ENCODE data around the gene TRIM72. TPM values are rescaled to one million over a fixed set of nuclear protein-coding genes. Genes with fewer than 3 reads are reported as not detected.

The TRIM72 gene
- total RNA-seq, 1 experiment from 2014 or later, result 0.08 TPM

- peaks cover 61% of the 10 kb centered on the region for H3K36me3 ChIP-seq (ENCODE audit: control insufficient read depth, insufficient read depth, low read length)
- TSS peak; percentile 55 for BruUV-seq (replicated peaks)
- ChIA-PET CTCF (no interaction called here), POLR2A (interaction anchor here (0.5 to 0.7 kb wide), 4 partner anchors 15 to 300 kb away, joined by 3 to 15 read pairs (median 8); no protein-coding TSS in a partner anchor)
- DNase-seq (ENCODE audit: low read depth, low spot score) (no peak), ATAC-seq (no peak)
- H3K27me3 ChIP-seq (ENCODE audit: control insufficient read depth, insufficient read depth, low read length), result no peaks in the 10 kb centered on the region
- no peaks in the 10 kb centered on the region for H3K9me3 ChIP-seq (ENCODE audit: control insufficient read depth, insufficient read depth, low read depth, low read length)
- TF ChIP-seq, protein P1, sequence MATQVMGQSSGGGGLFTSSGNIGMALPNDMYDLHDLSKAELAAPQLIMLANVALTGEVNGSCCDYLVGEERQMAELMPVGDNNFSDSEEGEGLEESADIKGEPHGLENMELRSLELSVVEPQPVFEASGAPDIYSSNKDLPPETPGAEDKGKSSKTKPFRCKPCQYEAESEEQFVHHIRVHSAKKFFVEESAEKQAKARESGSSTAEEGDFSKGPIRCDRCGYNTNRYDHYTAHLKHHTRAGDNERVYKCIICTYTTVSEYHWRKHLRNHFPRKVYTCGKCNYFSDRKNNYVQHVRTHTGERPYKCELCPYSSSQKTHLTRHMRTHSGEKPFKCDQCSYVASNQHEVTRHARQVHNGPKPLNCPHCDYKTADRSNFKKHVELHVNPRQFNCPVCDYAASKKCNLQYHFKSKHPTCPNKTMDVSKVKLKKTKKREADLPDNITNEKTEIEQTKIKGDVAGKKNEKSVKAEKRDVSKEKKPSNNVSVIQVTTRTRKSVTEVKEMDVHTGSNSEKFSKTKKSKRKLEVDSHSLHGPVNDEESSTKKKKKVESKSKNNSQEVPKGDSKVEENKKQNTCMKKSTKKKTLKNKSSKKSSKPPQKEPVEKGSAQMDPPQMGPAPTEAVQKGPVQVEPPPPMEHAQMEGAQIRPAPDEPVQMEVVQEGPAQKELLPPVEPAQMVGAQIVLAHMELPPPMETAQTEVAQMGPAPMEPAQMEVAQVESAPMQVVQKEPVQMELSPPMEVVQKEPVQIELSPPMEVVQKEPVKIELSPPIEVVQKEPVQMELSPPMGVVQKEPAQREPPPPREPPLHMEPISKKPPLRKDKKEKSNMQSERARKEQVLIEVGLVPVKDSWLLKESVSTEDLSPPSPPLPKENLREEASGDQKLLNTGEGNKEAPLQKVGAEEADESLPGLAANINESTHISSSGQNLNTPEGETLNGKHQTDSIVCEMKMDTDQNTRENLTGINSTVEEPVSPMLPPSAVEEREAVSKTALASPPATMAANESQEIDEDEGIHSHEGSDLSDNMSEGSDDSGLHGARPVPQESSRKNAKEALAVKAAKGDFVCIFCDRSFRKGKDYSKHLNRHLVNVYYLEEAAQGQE (IDR thresholded peaks at IDR 0.05; ENCODE audit: insufficient read depth in 1 of 2, low read depth in 2 of 2, low read length in 1 of 2), result no peak
- no peak; the same call in 1 of the 2 replicates for TF ChIP-seq POLR2AphosphoS5 (IDR thresholded peaks at IDR 0.05; ENCODE audit: low read depth, low read length)
- no peak for TF ChIP-seq SIN3A (IDR thresholded peaks at IDR 0.05; ENCODE audit: borderline replicate concordance, insufficient read depth, low read depth, low read length)
- TF ChIP-seq, protein P2, sequence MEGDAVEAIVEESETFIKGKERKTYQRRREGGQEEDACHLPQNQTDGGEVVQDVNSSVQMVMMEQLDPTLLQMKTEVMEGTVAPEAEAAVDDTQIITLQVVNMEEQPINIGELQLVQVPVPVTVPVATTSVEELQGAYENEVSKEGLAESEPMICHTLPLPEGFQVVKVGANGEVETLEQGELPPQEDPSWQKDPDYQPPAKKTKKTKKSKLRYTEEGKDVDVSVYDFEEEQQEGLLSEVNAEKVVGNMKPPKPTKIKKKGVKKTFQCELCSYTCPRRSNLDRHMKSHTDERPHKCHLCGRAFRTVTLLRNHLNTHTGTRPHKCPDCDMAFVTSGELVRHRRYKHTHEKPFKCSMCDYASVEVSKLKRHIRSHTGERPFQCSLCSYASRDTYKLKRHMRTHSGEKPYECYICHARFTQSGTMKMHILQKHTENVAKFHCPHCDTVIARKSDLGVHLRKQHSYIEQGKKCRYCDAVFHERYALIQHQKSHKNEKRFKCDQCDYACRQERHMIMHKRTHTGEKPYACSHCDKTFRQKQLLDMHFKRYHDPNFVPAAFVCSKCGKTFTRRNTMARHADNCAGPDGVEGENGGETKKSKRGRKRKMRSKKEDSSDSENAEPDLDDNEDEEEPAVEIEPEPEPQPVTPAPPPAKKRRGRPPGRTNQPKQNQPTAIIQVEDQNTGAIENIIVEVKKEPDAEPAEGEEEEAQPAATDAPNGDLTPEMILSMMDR (IDR thresholded peaks at IDR 0.05), result no peak
- TF ChIP-seq TCF7L2 (IDR thresholded peaks at IDR 0.05; ENCODE audit: low read depth, low read length), result no peak
- intact Hi-C loops (cut with micrococcal nuclease; ENCODE audit: unreplicated experiment), result no loop called here
- peak overlapping the region; percentile 31; the same call in 1 of the 2 replicates for H3K27ac ChIP-seq (ENCODE audit: low read length)
- H3K4me3 ChIP-seq (ENCODE audit: low read depth in 2 of 2, low read length in 2 of 2), result peak overlapping the region; percentile 60 to 99
- in situ Hi-C loops (cut with HindIII; ENCODE audit: low pct_unique_long_range_greater_than_20kb, low sequenced_read_pairs), result no loop called here
- peaks cover 16% of the 10 kb centered on the region for H3K4me1 ChIP-seq (ENCODE audit: control insufficient read depth, insufficient read depth, low read length)
Observed at GRCh38 chr16:31183432-31184428, 30.2 kb upstream of the TRIM72 start.

- intact Hi-C loops (cut with micrococcal nuclease; ENCODE audit: unreplicated experiment) (no loop called here), in situ Hi-C loops (cut with HindIII; ENCODE audit: low pct_unique_long_range_greater_than_20kb, low sequenced_read_pairs) (no loop called here)
- peaks cover 73% of the 10 kb centered on the region for H3K36me3 ChIP-seq (ENCODE audit: control insufficient read depth, insufficient read depth, low read length)
- ATAC-seq, result no peak
- no peaks in the 10 kb centered on the region for H3K9me3 ChIP-seq (ENCODE audit: control insufficient read depth, insufficient read depth, low read depth, low read length)
- no peak overlapping the region for H3K27ac ChIP-seq (ENCODE audit: low read length)
- ChIA-PET CTCF (no interaction called here), POLR2A (interaction anchor here (0.6 kb wide), 1 partner anchor 239 kb away, joined by 6 read pairs; no protein-coding TSS in a partner anchor)
- DNase-seq (ENCODE audit: low read depth, low spot score), result no peak
- H3K27me3 ChIP-seq (ENCODE audit: control insufficient read depth, insufficient read depth, low read length), result no peaks in the 10 kb centered on the region
- H3K4me1 ChIP-seq (ENCODE audit: control insufficient read depth, insufficient read depth, low read length), result peaks cover 13% of the 10 kb centered on the region
- no TSS peak for BruUV-seq (replicated peaks)
- no peak overlapping the region for H3K4me3 ChIP-seq (ENCODE audit: low read depth in 2 of 2, low read length in 2 of 2)
- TF ChIP-seq TCF7L2 (IDR thresholded peaks at IDR 0.05; ENCODE audit: low read depth, low read length) (no peak), SIN3A (IDR thresholded peaks at IDR 0.05; ENCODE audit: borderline replicate concordance, insufficient read depth, low read depth, low read length) (no peak), POLR2AphosphoS5 (IDR thresholded peaks at IDR 0.05; ENCODE audit: low read depth, low read length) (no peak)
- TF ChIP-seq, protein P1 (IDR thresholded peaks at IDR 0.05; ENCODE audit: insufficient read depth in 1 of 2, low read depth in 2 of 2, low read length in 1 of 2), result no peak
- TF ChIP-seq, protein P2 (IDR thresholded peaks at IDR 0.05), result no peak
Observed at GRCh38 chr16:31184888-31185287, 29.0 kb upstream of the TRIM72 start.
